Measurements from ENCODE around the gene MYRIP.
"Not testable (repeated sequence)": the region's sequence is repeated elsewhere in the genome, so short reads cannot be mapped to it uniquely, and the experiment has no call there.

The MYRIP gene

GRCh38 chr3:39977058-39977794 is 167.8 kb downstream of the MYRIP start:
- no peak for DNase-seq

GRCh38 chr3:39978308-39978707 is 168.9 kb downstream of the MYRIP start:
- no peak for DNase-seq

- no peak for DNase-seq
Observed at GRCh38 chr3:39980058-39980457, 170.6 kb downstream of the MYRIP start.

GRCh38 chr3:39980781-39981180 is 171.4 kb downstream of the MYRIP start:
- DNase-seq, result no peak

- DNase-seq, result no peak
Observed at GRCh38 chr3:39981547-39982184, 172.3 kb downstream of the MYRIP start.

DNA sequence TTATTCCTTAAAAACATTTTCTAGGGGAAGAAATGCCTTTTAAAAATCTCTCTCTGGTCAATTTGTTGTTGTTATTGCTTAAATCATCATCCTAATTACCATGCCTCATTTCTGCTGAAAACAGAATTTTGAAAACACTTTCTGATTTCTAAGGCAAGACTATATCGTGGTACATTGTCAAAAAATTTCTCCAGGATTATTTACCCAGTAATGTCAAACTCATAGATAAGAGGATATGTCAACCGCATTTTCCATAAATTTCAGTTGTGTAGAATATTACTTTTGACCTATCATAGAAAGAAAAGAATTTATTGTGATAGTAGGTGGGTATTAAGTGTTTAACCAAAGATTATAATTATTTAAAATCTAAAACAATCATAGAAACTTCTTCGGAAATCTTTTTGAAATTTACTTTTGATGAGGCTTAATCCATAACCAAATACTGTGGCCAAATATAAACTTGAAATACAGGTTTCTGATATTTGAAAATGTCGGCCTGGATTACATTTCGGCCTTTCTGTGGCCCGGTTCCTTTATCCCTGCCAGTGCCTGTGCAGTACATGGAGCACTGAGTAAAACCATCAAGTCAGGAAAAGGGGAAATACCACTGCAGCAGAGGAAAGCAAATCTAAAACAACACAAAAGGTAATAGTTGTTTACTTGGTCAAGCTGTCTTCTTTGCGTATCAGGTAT is 173.4 kb downstream of the MYRIP start:
- no peak for DNase-seq

GRCh38 chr3:39989746-39990145 is 180.3 kb downstream of the MYRIP start:
- DNase-seq, result no peak

DNA sequence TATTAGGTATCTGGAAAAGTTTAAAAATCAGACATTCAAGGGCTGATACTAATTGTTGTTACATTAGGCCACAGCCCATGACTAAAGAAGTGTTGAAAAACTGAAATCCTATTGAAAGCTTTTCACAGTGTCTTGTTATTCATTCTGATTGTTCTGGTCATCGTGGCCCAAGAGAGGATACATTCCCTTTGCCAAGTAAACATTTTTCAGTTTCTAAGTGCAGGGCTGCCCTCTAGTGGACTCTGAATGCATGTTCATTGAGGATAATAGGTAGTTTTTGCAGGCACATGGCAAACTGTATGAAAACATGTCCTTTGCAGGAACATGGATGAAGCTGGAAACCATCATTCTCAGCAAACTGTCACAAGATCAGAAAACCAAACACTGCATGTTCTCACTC is 181.1 kb downstream of the MYRIP start:
- peak; percentile 49 for DNase-seq

DNA sequence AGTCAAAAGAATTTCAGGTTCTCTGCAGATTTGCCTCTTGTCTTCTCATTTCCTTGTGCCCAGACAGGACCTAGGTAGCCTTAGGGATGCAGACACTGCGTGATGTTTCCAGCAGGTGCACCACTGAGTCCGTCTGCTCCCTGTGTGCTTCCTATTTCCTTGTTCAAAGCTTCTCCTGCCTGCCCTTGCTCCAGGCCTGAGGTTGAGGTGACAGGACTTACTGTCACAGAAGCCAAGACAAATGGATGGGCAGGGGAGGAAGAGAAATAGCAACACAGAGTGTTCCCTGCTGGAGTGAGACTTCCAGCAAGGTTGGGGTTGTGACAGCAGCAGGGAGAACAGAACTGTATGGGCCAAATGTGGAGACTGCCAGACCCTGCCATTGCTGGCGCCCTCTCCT is 199.4 kb downstream of the MYRIP start:
- no peak for DNase-seq

GRCh38 chr3:40009991-40010390 is 200.6 kb downstream of the MYRIP start:
- no peak for DNase-seq

GRCh38 chr3:40012381-40012780 is 203.0 kb downstream of the MYRIP start:
- no peak for DNase-seq

- no peak for DNase-seq
Observed at GRCh38 chr3:40016391-40016790, 207.0 kb downstream of the MYRIP start.

DNA sequence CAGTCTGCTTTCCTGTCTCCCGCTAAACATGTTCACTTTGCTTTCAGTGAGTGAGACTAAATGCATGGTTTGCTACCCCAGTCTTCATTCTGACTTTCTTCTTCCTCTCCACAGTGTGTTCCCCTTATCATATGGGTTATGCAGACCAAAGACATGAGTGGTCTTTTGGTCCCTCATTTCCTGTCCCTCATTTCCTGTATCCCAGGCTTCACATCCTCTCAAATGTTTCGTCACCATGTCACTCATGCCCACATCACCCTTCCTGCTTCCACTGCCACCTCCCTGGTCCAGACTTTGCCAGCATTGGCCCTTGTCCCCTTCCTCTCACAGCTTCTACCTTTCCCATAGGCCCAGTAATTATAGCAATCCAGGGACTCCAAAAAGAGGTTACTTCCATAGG is 209.0 kb downstream of the MYRIP start:
- no peak for DNase-seq

GRCh38 chr3:40019376-40019775 is 210.0 kb downstream of the MYRIP start:
- no peak for DNase-seq

- peak; percentile 9 for DNase-seq
Observed at GRCh38 chr3:40020689-40021088, 211.3 kb downstream of the MYRIP start.

- no peak for DNase-seq
Observed at GRCh38 chr3:40021338-40021737, 211.9 kb downstream of the MYRIP start.

DNA sequence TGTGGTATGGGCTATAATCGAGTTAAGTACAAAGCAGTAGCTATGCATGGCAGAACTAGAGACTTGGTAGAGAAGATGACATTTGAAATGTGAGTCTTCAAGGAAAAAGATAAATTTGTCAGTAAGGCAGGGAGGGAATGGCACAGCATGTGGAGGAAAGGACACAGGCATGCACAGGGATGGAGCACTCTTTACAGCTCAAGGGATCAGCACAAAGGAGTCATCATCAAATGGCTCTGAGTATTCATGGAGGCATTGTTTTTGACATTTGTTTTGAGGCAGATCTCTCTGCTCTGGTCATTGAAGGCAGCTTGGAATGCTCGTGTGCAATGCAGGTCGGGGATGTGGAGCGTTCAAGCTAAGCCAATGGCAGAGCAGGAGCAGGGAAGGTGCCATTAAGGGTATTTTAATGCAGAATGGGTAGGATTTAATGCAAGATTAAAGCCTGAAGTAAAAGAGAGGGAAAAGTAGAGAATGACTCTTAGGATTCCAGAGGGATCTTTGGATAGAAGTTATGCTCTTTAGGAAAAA is 213.0 kb downstream of the MYRIP start:
- DNase-seq, result no peak

GRCh38 chr3:40024526-40024925 is 215.1 kb downstream of the MYRIP start:
- DNase-seq, result no peak

- not testable (repeated sequence) for DNase-seq
Observed at GRCh38 chr3:40025892-40026291, 216.5 kb downstream of the MYRIP start.

DNA sequence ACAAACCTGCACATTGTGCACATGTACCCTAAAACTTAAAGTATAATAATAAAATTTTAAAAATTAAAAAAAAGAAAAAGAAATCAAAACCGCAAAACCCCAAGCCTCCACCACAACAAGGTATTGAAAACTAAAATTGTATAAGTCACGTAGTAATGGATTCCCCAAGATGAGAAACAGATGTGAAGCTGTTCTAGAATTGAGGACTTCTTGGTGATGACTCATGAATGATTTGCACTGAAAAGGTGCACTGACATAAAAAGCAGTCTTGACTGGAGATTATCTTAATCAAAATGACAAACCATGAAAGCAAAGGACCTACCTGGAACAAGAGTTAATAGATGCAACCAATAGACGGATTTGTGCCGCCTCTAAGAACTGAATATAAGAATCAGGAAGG is 225.8 kb downstream of the MYRIP start:
- DNase-seq, result peak; percentile 92

GRCh38 chr3:40037582-40037981 is 228.2 kb downstream of the MYRIP start:
- DNase-seq, result no peak

GRCh38 chr3:40042752-40043443 is 233.5 kb downstream of the MYRIP start:
- DNase-seq, result peak; percentile 49

DNA sequence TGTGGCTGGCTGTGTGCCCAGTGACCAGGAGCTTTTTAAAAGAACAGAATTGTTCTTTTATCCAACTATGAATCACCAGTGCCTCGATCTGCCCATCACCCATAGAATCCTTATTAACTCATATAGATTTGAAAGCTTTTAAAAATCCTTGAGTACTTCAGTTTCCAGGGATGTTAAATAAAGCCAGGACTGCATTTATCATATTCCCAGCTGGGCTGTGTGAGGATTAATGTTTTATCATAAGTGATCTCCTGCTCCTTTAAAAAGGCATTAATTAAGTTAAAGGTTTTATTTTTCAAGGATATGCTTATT is 234.0 kb downstream of the MYRIP start:
- peak; percentile 87 for DNase-seq

Measured in fibroblast of skin of right quadriceps (primary cell).